Heart right ventricle (tissue), 16 donors: ENCODE measurements around the gene CLSTN2. TPM values are rescaled to one million over a fixed set of nuclear protein-coding genes. Genes with fewer than 3 reads are reported as not detected.

Experiments
- ATAC-seq, 8 donors: fragments of 200-7000 bp; cut with Tn5 transposase; one replicate each; pipeline ENCODE4 v1.9.1; 2020; ENCODE audit warnings: mild to moderate bottlenecking in 8 of 8, moderate library complexity in 8 of 8, moderate number of reproducible peaks in 1 of 8
- DNase-seq, 2 donors: peaks; one replicate each; pipeline ENCODE4 v3.0.0-alpha.2; 2020
- H3K27ac ChIP-seq, 10 donors: fragments of 200-600 bp; sonication (generic) in 2 of 10; one replicate each; pipeline versions ENCODE4 v1.5.0 to v1.8.0; 2020 to 2022; ENCODE audit warnings: mild to moderate bottlenecking in 3 of 10
- H3K27me3 ChIP-seq, 7 donors: fragments of 200-600 bp; one replicate each; pipeline ENCODE4 v1.8.0; 2021 to 2022; ENCODE audit warnings: mild to moderate bottlenecking in 2 of 7
- H3K36me3 ChIP-seq, 9 donors: fragments of 200-600 bp; sonication (generic) in 1 of 9; one replicate each; pipeline versions ENCODE4 v1.5.0 to v1.8.0; 2020 to 2022; ENCODE audit warnings: mild to moderate bottlenecking in 2 of 9
- H3K4me1 ChIP-seq, 9 donors: fragments of 200-600 bp; sonication (generic) in 1 of 9; one replicate each; pipeline versions ENCODE4 v1.5.0 to v1.8.0; 2020 to 2022; ENCODE audit warnings: mild to moderate bottlenecking in 4 of 9
- H3K4me3 ChIP-seq, 10 donors: fragments of 200-600 bp; sonication (generic) in 2 of 10; one replicate each; pipeline versions ENCODE4 v1.5.0 to v1.8.0; 2020 to 2022; ENCODE audit warnings: mild to moderate bottlenecking in 7 of 10, moderate library complexity in 2 of 10
- H3K9me3 ChIP-seq, 11 donors: fragments of 200-600 bp in 10 of 11; sonication (generic) in 2 of 11; one replicate each; pipeline versions ENCODE4 v1.5.0 to v1.8.0; 2013 to 2022; ENCODE audit warnings: mild to moderate bottlenecking in 2 of 11, control low read depth in 1 of 11, moderate library complexity in 1 of 11
- CTCF ChIP-seq, 9 donors: fragments of 200-600 bp; sonication (generic) in 2 of 9; IDR thresholded peaks; one replicate each; pipeline versions ENCODE4 v1.5.0 to v1.8.0; 2021 to 2022; ENCODE audit warnings: antibody characterized with exemption in 9 of 9, mild to moderate bottlenecking in 5 of 9, moderate library complexity in 1 of 9
- WGBS, 2 donors: extraction: QIAGEN DNeasy Blood & Tissue Kit; methylation state at CpG; one replicate each; pipeline ENCODE4 v1.1.7; 2013; ENCODE audit warnings: inconsistent platforms in 1 of 2; 5-methylcytosine and 5-hydroxymethylcytosine counted together
- intact Hi-C, 10 donors: fragments of 100-400 bp; cut with DNase I; formaldehyde crosslinking; loops; one replicate each; pipeline versions ENCODE4 v1.11.1 to v1.14.2; 2022
- polyA plus RNA-seq, 2 donors: library from polyadenylated mRNA; stranded (reverse); fragments of 200-250 nt; gene quantifications; one replicate each; pipeline ENCODE4 v1.2.3, GENCODE V29; 2013
- total RNA-seq, 10 donors: library from RNA; stranded (reverse); fragmentation: NEBNext Ultra II Directional in 3 of 10; extraction: Animal tissue kit (Norgen Biotek cat#: 25700) in 3 of 10; gene quantifications; one replicate each; pipeline versions ENCODE4 v1.2.1 to v1.2.4, GENCODE V29; 2021 to 2023
- donor health status: Arrhythmogenic right ventricular cardiomyopathy.
- donor health status: ischemic (EF 13 %, LVEDD 7.1; RV severe dilation, severe dysfunction).
- donor health status: healthy with polysubstance abuse.
- donor health status: DM: no; HTN: yes; CAD: no.
- donor health status: DM: no; HTN: no; CAD: no.
- donor health status: ischemic (EF 25% LVEDD 6.9; RV normal size, moderate dysfunction).
- donor health status: ischemic (EF 25% LVEDD 5.7; RV mildly dilated, moderate dysfunction).
- donor health status: healthy.
- donor health status: DM: yes; HTN: yes; CAD: no.
- donor health status: Ischemic cardiomyopathy.
- donor health status: ischemic (EF 35%, LVEDD 5.7; RV mildly dilated, moderate dysfunction).
- donor health status: nonischemic (EF 11% LVEDD 7.7; RV severe dilation, severe dysfunction).
- donor health status: DM: yes; HTN: yes; CAD: no.
- donor health status: PGD.
- donor health status: ischemic (EF 29% LVEDD 5.4; RV normal size, mild dysfunction).
- donor health status: nonischemic (EF 23%, LVEDD 6.1; RV moderate dilation, normal function).

Gene CLSTN2
- total and polyA plus RNA-seq, 12 donors, result 0.57 to 10.7 (median 4.4) TPM

DNA sequence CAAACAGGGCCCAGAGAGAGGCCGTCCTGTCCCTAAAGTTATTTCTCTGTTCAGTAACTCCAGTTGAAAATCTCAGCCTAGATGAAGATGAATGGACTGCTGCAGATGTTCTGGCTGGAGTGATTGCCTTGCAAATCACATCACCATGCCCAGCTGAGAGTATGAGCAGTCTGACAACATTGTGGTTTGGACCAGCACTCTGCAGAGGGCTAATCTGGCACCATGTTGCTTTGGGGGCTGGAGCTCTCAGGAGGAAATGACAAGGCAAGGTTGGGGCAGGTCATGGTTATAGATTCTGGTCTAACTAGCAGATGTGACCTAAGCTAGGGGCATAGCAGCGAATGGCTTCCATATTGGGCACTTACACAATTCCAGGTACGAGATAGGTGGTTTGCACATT is 314.2 kb downstream of the CLSTN2 start:
- no peaks in the 10 kb centered on the region for H3K9me3 ChIP-seq
- no peaks in the 10 kb centered on the region for H3K36me3 ChIP-seq
- TF ChIP-seq CTCF (IDR thresholded peaks at IDR 0.05), result no peak
- H3K4me1 ChIP-seq, result peaks cover 0 to 3% (median 0%) of the 10 kb centered on the region in 9 donors
- ATAC-seq (no peak), DNase-seq (no peak)
- 87 to 91% methylated on average over 3 of the region's 3 CpGs for WGBS, 2 donors
- H3K27ac ChIP-seq, result peak overlapping the region in 1 of 10 donors; percentile 46
- H3K4me3 ChIP-seq, result no peak overlapping the region
- no peaks in the 10 kb centered on the region for H3K27me3 ChIP-seq
- intact Hi-C loops, result no loop called here

GRCh38 chr3:140250010-140250855 is 315.2 kb downstream of the CLSTN2 start:
- H3K4me1 ChIP-seq, result peaks cover 0 to 3% (median 0%) of the 10 kb centered on the region in 9 donors
- WGBS, 2 donors, result 67 to 72% methylated on average over 7 of the region's 7 CpGs
- intact Hi-C loops, result no loop called here
- H3K9me3 ChIP-seq, result no peaks in the 10 kb centered on the region
- no peak for TF ChIP-seq CTCF (IDR thresholded peaks at IDR 0.05)
- no peak overlapping the region for H3K4me3 ChIP-seq
- ATAC-seq (peak in 6 of 8 donors; percentile 56 to 84 (median 78)), DNase-seq (no peak)
- no peaks in the 10 kb centered on the region for H3K36me3 ChIP-seq
- H3K27ac ChIP-seq, result peak overlapping the region in 6 of 10 donors; percentile 12 to 69 (median 46)
- no peaks in the 10 kb centered on the region for H3K27me3 ChIP-seq

DNA sequence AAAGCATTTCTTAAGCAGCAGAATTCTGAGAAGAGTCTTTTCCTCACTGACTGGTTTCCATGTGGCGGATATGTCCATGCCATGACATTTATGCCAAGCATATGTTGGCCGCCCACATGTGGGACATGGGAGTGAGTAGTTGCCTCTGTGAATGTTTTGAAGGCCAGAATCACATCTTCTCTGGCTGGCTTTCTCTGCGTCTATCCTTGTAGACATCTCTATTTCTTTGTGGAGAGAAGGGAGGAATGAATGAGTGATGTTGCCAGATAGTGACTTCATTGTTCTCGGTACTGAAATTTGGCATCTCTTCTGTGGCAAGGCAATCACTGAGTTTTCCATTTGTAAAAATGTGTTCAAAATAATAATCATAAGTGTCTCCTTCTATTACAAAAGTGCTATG is 316.0 kb downstream of the CLSTN2 start:
- ATAC-seq (peak; percentile 28 to 67 (median 46)), DNase-seq (no peak)
- Histone ChIP-seq H3K4me3 (no peak overlapping the region), H3K27me3 (no peaks in the 10 kb centered on the region), H3K4me1 (peaks cover 0 to 3% (median 0%) of the 10 kb centered on the region in 9 donors), H3K9me3 (no peaks in the 10 kb centered on the region), H3K36me3 (no peaks in the 10 kb centered on the region), H3K27ac (peak overlapping the region in 6 of 10 donors; percentile 12 to 69 (median 46))
- no peak for TF ChIP-seq CTCF (IDR thresholded peaks at IDR 0.05)
- 80 to 82% methylated on average over 4 of the region's 4 CpGs for WGBS, 2 donors
- intact Hi-C loops, result no loop called here

DNA sequence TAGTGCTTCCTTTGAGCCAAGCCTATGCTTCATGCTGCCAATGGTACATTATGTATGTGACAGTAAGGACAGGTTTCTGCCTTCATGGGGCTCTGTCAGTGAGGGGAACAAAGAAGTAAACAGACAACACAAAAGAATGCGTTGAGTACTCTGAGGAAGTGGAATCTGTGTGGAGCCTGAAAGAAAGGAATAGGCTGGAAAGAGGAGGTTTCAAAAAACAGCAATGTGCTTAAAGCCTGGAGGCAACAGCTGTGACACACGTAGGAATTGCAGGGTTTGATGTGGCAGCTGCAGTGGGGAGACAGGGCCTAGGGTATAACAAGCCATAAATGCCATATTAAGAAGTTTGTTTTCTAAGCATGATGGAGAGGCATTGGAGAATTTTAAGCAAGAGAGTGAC is 316.7 kb downstream of the CLSTN2 start:
- WGBS, 2 donors, result 44 to 49% methylated on average over 2 of the region's 2 CpGs
- no peaks in the 10 kb centered on the region for H3K9me3 ChIP-seq
- H3K36me3 ChIP-seq, result no peaks in the 10 kb centered on the region
- DNase-seq, result no peak
- TF ChIP-seq CTCF (IDR thresholded peaks at IDR 0.05), result no peak
- no peaks in the 10 kb centered on the region for H3K27me3 ChIP-seq
- H3K4me3 ChIP-seq, result no peak overlapping the region
- H3K4me1 ChIP-seq, result peaks cover 0 to 3% (median 0%) of the 10 kb centered on the region in 9 donors
- intact Hi-C loops, result no loop called here
- H3K27ac ChIP-seq, result peak overlapping the region in 1 of 10 donors; percentile 27
- ATAC-seq, result no peak
